Esophagus squamous epithelium (tissue), 4 donors: ENCODE measurements around the gene C10orf95.

Source experiments
- POLR2A ChIP-seq, 4 donors: fragments of 450-650 bp; IDR thresholded peaks; one replicate each; pipeline ENCODE4 v1.6.1; 2017; ENCODE audit warnings: antibody characterized with exemption in 4 of 4, mild to moderate bottlenecking in 4 of 4, moderate library complexity in 3 of 4
- TF ChIP-seq, protein P1 (sequence below), 6 experiments: fragments of 450-650 bp in 4 of 6; fragments of 200-600 bp in 2 of 6; sonication (generic) in 2 of 6; IDR thresholded peaks; one replicate each; pipeline ENCODE4 v1.5.1; 2016 to 2019; ENCODE audit warnings: antibody characterized with exemption in 6 of 6, mild to moderate bottlenecking in 4 of 6, moderate library complexity in 4 of 6

GRCh38 chr10:102426803-102427287 lies 24.5 kb downstream of the C10orf95 start:
- TF ChIP-seq POLR2A (IDR thresholded peaks at IDR 0.05): no peak
- TF ChIP-seq, protein P1, sequence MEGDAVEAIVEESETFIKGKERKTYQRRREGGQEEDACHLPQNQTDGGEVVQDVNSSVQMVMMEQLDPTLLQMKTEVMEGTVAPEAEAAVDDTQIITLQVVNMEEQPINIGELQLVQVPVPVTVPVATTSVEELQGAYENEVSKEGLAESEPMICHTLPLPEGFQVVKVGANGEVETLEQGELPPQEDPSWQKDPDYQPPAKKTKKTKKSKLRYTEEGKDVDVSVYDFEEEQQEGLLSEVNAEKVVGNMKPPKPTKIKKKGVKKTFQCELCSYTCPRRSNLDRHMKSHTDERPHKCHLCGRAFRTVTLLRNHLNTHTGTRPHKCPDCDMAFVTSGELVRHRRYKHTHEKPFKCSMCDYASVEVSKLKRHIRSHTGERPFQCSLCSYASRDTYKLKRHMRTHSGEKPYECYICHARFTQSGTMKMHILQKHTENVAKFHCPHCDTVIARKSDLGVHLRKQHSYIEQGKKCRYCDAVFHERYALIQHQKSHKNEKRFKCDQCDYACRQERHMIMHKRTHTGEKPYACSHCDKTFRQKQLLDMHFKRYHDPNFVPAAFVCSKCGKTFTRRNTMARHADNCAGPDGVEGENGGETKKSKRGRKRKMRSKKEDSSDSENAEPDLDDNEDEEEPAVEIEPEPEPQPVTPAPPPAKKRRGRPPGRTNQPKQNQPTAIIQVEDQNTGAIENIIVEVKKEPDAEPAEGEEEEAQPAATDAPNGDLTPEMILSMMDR (IDR thresholded peaks at IDR 0.05): no peak
